HCT116 (cell line): Measurements from ENCODE around the gene MMP15. TPM values are rescaled to one million over a fixed set of nuclear protein-coding genes. Genes with fewer than 3 reads are reported as not detected.

Experiments
- ATAC-seq: fragments of 200-7000 bp; cut with Tn5 transposase; 2 replicates; pipeline ENCODE4 v1.9.1; 2020; ENCODE audit warnings: mild to moderate bottlenecking, moderate library complexity
- BruUV-seq: library from RNA; stranded (reverse); fragments of 400-500 nt; replicated peaks from 2 replicates; lab custom pipeline; 2021; lab: Mats Ljungman, UMichigan
- CTCF ChIA-PET: fragments of 300-600 bp; sonication (Branson Sonifier 250); formaldehyde crosslinking; loops from one replicate; lab custom pipeline; 2021; ENCODE audit warnings: antibody characterized with exemption; lab: Charles Lee
- POLR2A ChIA-PET: fragments of 300-600, 350-600 bp; sonication (Branson Sonifier 250); formaldehyde crosslinking; loops from one replicate; lab custom pipeline; 2021; ENCODE audit warnings: antibody characterized with exemption; lab: Charles Lee
- RAD21 ChIA-PET, 2 experiments: fragments of 300-600 bp; sonication (Branson Sonifier 250); formaldehyde crosslinking; loops; one replicate each; lab custom pipeline; 2023; ENCODE audit warnings: low total read pairs in 2 of 2; ENCODE audit not compliant: uncharacterized antibody in 2 of 2, unreplicated experiment in 2 of 2, low non-redundant PET in 1 of 2; lab: Charles Lee
- DNase-seq: peaks from one replicate; pipeline ENCODE4 v3.0.0-alpha.2; 2010; ENCODE audit warnings: low read depth, low spot score
- H2AFZ ChIP-seq: fragments of 200-600 bp; shearing (Covaris generic), sonication (generic); 2 replicates; pipeline ENCODE4 v1.6.1; 2017; ENCODE audit warnings: low read depth, mixed run types, mixed read lengths, antibody characterized with exemption, low read length; ENCODE audit not compliant: poor library complexity, severe bottlenecking
- H3K27ac ChIP-seq: 2 replicates; pipeline ENCODE4 v1.5.1; 2012; ENCODE audit warnings: low read depth, low read length
- H3K27me3 ChIP-seq: fragments of 200-600 bp; sonication (generic); 2 replicates; pipeline ENCODE4 v1.6.1; 2016; ENCODE audit warnings: mixed run types, low read length, mixed read lengths; ENCODE audit not compliant: insufficient read depth
- H3K36me3 ChIP-seq, 2 experiments: fragments of 200-500 bp in 1 of 2; fragments of 200-600 bp in 1 of 2; sonication (Bioruptor generic) in 1 of 2; sonication (generic) in 1 of 2; 2 replicates each; pipeline versions ENCODE4 v1.5.1 to v1.6.1; 2014 to 2016; ENCODE audit warnings: low read length in 2 of 2, inconsistent platforms in 1 of 2, mixed read lengths in 1 of 2, mixed run types in 1 of 2; ENCODE audit not compliant: insufficient read depth in 2 of 2, control insufficient read depth in 1 of 2
- H3K4me1 ChIP-seq, 2 experiments: fragments of 200-600 bp in 1 of 2; sonication (generic) in 1 of 2; 2 replicates each; pipeline versions ENCODE4 v1.5.1 to v1.6.1; 2012 to 2017; ENCODE audit warnings: low read length in 2 of 2, inconsistent platforms in 1 of 2, mild to moderate bottlenecking in 1 of 2, mixed read lengths in 1 of 2, mixed run types in 1 of 2, moderate library complexity in 1 of 2; ENCODE audit not compliant: insufficient read depth in 2 of 2, control insufficient read depth in 1 of 2
- H3K4me2 ChIP-seq: fragments of 200-600 bp; sonication (generic); 2 replicates; pipeline ENCODE4 v1.6.1; 2017; ENCODE audit warnings: mixed run types, low read length, mixed read lengths
- H3K4me3 ChIP-seq, 2 experiments: fragments of 200-600 bp in 1 of 2; sonication (generic) in 1 of 2; replicated peaks in 1 of 2; 2 replicates each; pipeline ENCODE4 v1.5.1; 2011 to 2016; ENCODE audit warnings: low read length in 2 of 2, control low read depth in 1 of 2, low read depth in 1 of 2, mild to moderate bottlenecking in 1 of 2, mixed read lengths in 1 of 2, mixed run types in 1 of 2
- H3K79me2 ChIP-seq: fragments of 200-600 bp; sonication (generic); 2 replicates; pipeline ENCODE4 v1.6.1; 2017; ENCODE audit warnings: mild to moderate bottlenecking, mixed run types, low read length, moderate library complexity, mixed read lengths; ENCODE audit not compliant: insufficient read depth
- H3K9ac ChIP-seq: fragments of 200-600 bp; sonication (generic); 2 replicates; pipeline ENCODE4 v1.6.1; 2016; ENCODE audit warnings: low read length, mixed read lengths
- H3K9me2 ChIP-seq: fragments of 200-600 bp; sonication (generic), shearing (Covaris generic); 2 replicates; pipeline ENCODE4 v1.6.1; 2017; ENCODE audit warnings: mixed run types, mild to moderate bottlenecking, moderate library complexity; ENCODE audit not compliant: insufficient read depth
- H3K9me3 ChIP-seq, 2 experiments: fragments of 200-500 bp in 1 of 2; fragments of 200-600 bp in 1 of 2; sonication (Bioruptor generic) in 1 of 2; sonication (generic) in 1 of 2; 2 replicates each; pipeline ENCODE4 v1.6.1; 2014 to 2017; ENCODE audit warnings: low read length in 2 of 2, mixed read lengths in 2 of 2, inconsistent platforms in 1 of 2, low read depth in 1 of 2, mild to moderate bottlenecking in 1 of 2, mixed run types in 1 of 2, moderate library complexity in 1 of 2; ENCODE audit not compliant: control insufficient read depth in 1 of 2, insufficient read depth in 1 of 2
- H4K20me1 ChIP-seq: fragments of 200-600 bp; sonication (generic), shearing (Covaris generic); 2 replicates; pipeline ENCODE4 v1.6.1; 2017; ENCODE audit warnings: mixed run types, mild to moderate bottlenecking, moderate library complexity; ENCODE audit not compliant: insufficient read depth
- ATF3 ChIP-seq: IDR thresholded peaks from 2 replicates; pipeline ENCODE4 v1.6.1; 2012
- CBX3 ChIP-seq: IDR thresholded peaks from 2 replicates; pipeline ENCODE4 v1.6.1; 2012; ENCODE audit warnings: low read depth
- CEBPB ChIP-seq: IDR thresholded peaks from 2 replicates; pipeline ENCODE4 v1.6.1; 2012; ENCODE audit warnings: low read depth
- CTCF ChIP-seq, 3 experiments: fragments of 200-600 bp in 1 of 3; sonication (generic) in 1 of 3; IDR thresholded peaks in 2 of 3; conservative IDR thresholded peaks in 1 of 3; 2 replicates each; pipeline ENCODE4 v1.5.1; 2012 to 2017; ENCODE audit warnings: low read depth in 2 of 3, low read length in 2 of 3, antibody characterized with exemption in 1 of 3, borderline replicate concordance in 1 of 3, control low read depth in 1 of 3, mild to moderate bottlenecking in 1 of 3, mixed read lengths in 1 of 3, mixed run types in 1 of 3, moderate library complexity in 1 of 3; ENCODE audit not compliant: insufficient read depth in 1 of 3
- ELF1 ChIP-seq: IDR thresholded peaks from 2 replicates; pipeline ENCODE4 v1.6.1; 2012; ENCODE audit warnings: low read depth, borderline replicate concordance
- EZH2 ChIP-seq: fragments of 200-600 bp; sonication (generic); IDR thresholded peaks from 2 replicates; pipeline ENCODE4 v1.6.1; 2017; ENCODE audit warnings: antibody characterized with exemption, mixed run types
- EZH2phosphoT487 ChIP-seq: fragments of 200-600 bp; IDR thresholded peaks from 2 replicates; pipeline ENCODE4 v1.6.1; 2018; ENCODE audit warnings: antibody characterized with exemption, borderline replicate concordance
- FOSL1 ChIP-seq: IDR thresholded peaks from 2 replicates; pipeline ENCODE4 v1.6.1; 2012; ENCODE audit warnings: low read depth
- JUND ChIP-seq: IDR thresholded peaks from 2 replicates; pipeline ENCODE4 v1.6.1; 2012
- POLR2AphosphoS5 ChIP-seq: IDR thresholded peaks from 2 replicates; pipeline ENCODE4 v1.6.1; 2011; ENCODE audit warnings: mild to moderate bottlenecking, low read depth, low read length, moderate library complexity
- SRF ChIP-seq: IDR thresholded peaks from 2 replicates; pipeline ENCODE4 v1.6.1; 2012; ENCODE audit warnings: low read depth
- ZFX ChIP-seq: fragments of 450-650 bp; IDR thresholded peaks from 2 replicates; pipeline ENCODE4 v1.6.1; 2017
- intact Hi-C: fragments of 100-400 bp; cut with micrococcal nuclease; formaldehyde crosslinking; loops from 2 replicates; pipeline ENCODE4 v1.10.0; 2022
- total RNA-seq: library from RNA; stranded (reverse); gene quantifications from one replicate; pipeline ENCODE4 v1.2.1, GENCODE V29; 2021; ENCODE audit not compliant: unreplicated experiment

Gene MMP15
- total RNA-seq, 1 experiment from 2014 or later: 38.5 TPM

- BruUV-seq: no TSS peak
- H3K27ac ChIP-seq: no peak overlapping the region
- H3K9me3 ChIP-seq: no peaks in the 10 kb centered on the region
- H3K79me2 ChIP-seq: no peaks in the 10 kb centered on the region
- no peaks in the 10 kb centered on the region for H3K4me1 ChIP-seq
- DNase-seq (no peak), ATAC-seq (no peak)
- no peaks in the 10 kb centered on the region for H3K9me2 ChIP-seq
- TF ChIP-seq EZH2phosphoT487: no peak
- no peak overlapping the region for H2AFZ ChIP-seq
- H3K4me3 ChIP-seq: no peak overlapping the region
- ChIA-PET CTCF (no interaction called here), POLR2A (no interaction called here), RAD21 (no interaction called here)
- no peaks in the 10 kb centered on the region for H3K36me3 ChIP-seq
- no peaks in the 10 kb centered on the region for H3K27me3 ChIP-seq
- H3K9ac ChIP-seq: no peak overlapping the region
- H3K4me2 ChIP-seq: no peak overlapping the region
- intact Hi-C loops: no loop called here
- no peaks in the 10 kb centered on the region for H4K20me1 ChIP-seq
These were observed 43.9 kb upstream of the MMP15 start for GRCh38 chr16:57981636-57982035.

GRCh38 chr16:57982385-57982784 is 43.2 kb upstream of the MMP15 start:
- ATAC-seq (no peak), DNase-seq (no peak)
- Histone ChIP-seq H3K4me3 (no peak overlapping the region), H2AFZ (no peak overlapping the region), H3K9ac (no peak overlapping the region), H3K27ac (no peak overlapping the region), H3K79me2 (no peaks in the 10 kb centered on the region), H3K36me3 (no peaks in the 10 kb centered on the region), H3K9me3 (no peaks in the 10 kb centered on the region), H3K4me2 (no peak overlapping the region), H4K20me1 (no peaks in the 10 kb centered on the region), H3K4me1 (no peaks in the 10 kb centered on the region), H3K9me2 (no peaks in the 10 kb centered on the region), H3K27me3 (no peaks in the 10 kb centered on the region)
- CTCF ChIA-PET: no interaction called here
- no peak for TF ChIP-seq ATF3
- no peak for TF ChIP-seq FOSL1
- TF ChIP-seq JUND: no peak
- no peak for TF ChIP-seq EZH2
- no peak for TF ChIP-seq SRF
- TF ChIP-seq ZFX: no peak
- TF ChIP-seq CBX3: no peak
- TF ChIP-seq EZH2phosphoT487: no peak
- no peak for TF ChIP-seq POLR2AphosphoS5
- no peak for TF ChIP-seq CEBPB
- no peak for TF ChIP-seq CTCF (IDR thresholded peaks at IDR 0.05 in 2 of 3, conservative IDR thresholded peaks at IDR 0.05 in 1 of 3; ENCODE audit: borderline replicate concordance in 1 of 3, insufficient read depth in 1 of 3, low read depth in 2 of 3, low read length in 2 of 3)
- TF ChIP-seq ELF1: no peak
- intact Hi-C loops: no loop called here
- BruUV-seq: no TSS peak
- POLR2A ChIA-PET: no interaction called here
- RAD21 ChIA-PET: no interaction called here
